PC-9 (cell line): Measurements from ENCODE around the gene FASLG.

Source experiments
- EZH2 ChIP-seq: fragments of 200-600 bp; sonication (generic); IDR thresholded peaks from 2 replicates; pipeline ENCODE4 v1.8.0; 2017; ENCODE audit warnings: antibody characterized with exemption, low read depth
- TF ChIP-seq, protein P1 (sequence below): fragments of 200-600 bp; sonication (generic); conservative IDR thresholded peaks from 2 replicates; pipeline ENCODE4 v1.6.1; 2017; ENCODE audit warnings: mixed run types, antibody characterized with exemption, mild to moderate bottlenecking, moderate library complexity

DNA sequence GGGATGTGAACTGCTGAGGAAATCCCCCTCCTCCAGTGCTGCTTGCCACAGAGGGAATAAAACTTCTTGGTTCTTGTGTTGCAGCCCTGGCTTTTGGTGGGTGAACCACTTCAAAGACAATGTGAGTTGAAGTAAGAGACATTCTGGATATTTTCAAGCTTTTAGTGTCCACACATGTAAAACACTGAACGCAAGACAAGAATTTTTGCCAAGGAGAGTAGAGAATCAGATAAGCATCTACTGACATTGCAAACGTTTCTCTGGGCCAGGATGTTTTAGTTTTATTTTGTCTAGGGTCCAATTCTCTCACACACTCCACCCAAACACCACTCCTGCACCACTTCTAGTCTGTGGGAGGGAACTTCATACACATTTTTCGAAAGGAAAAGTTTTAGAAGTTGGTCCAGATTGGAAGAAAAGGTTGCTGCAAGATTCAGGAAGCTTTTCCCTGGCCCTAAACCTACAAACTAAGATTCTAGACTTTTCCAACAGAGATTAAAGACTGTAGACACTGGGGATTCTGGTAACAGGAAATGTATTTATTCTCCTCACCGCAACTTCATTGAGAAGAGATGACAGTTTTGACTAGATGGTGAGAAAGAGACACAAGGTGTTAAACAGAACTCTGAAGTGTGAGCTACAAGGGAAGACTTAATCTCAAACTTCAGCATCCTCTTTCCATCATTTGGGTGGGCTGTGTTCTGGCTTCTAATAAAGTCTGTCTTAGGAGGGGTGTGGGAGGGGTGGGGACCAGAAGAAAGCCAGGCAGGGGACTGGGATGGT lies 16.1 kb downstream of the FASLG start:
- TF ChIP-seq, protein P1, sequence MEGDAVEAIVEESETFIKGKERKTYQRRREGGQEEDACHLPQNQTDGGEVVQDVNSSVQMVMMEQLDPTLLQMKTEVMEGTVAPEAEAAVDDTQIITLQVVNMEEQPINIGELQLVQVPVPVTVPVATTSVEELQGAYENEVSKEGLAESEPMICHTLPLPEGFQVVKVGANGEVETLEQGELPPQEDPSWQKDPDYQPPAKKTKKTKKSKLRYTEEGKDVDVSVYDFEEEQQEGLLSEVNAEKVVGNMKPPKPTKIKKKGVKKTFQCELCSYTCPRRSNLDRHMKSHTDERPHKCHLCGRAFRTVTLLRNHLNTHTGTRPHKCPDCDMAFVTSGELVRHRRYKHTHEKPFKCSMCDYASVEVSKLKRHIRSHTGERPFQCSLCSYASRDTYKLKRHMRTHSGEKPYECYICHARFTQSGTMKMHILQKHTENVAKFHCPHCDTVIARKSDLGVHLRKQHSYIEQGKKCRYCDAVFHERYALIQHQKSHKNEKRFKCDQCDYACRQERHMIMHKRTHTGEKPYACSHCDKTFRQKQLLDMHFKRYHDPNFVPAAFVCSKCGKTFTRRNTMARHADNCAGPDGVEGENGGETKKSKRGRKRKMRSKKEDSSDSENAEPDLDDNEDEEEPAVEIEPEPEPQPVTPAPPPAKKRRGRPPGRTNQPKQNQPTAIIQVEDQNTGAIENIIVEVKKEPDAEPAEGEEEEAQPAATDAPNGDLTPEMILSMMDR, result no peak
- TF ChIP-seq EZH2, result no peak
